Central memory CD8-positive, alpha-beta T cell (primary cell): ENCODE results near the gene TPD52L1.

ENCODE experiments used
- ATAC-seq: fragments of 150-1000 bp; cut with Tn5 transposase; replicated peaks from 2 replicates; pipeline ENCODE4 v1.10.0; 2022; ENCODE audit warnings: mild to moderate bottlenecking, moderate FRiP score, moderate number of reproducible peaks; ENCODE audit not compliant: poor library complexity, severe bottlenecking; ENCODE audit errors: extremely low read depth
- DNase-seq, 2 donors: peaks; one replicate each; pipeline ENCODE4 v3.0.0; 2021; ENCODE audit warnings: low spot score in 2 of 2
- H3K27ac Mint-ChIP-seq: one replicate; pipeline ENCODE4 v1.8.0; 2022; ENCODE audit warnings: low read depth, mild to moderate bottlenecking, moderate library complexity, mixed read lengths
- H3K27me3 Mint-ChIP-seq: one replicate; pipeline ENCODE4 v1.8.0; 2022; ENCODE audit warnings: mixed read lengths
- H3K36me3 Mint-ChIP-seq: one replicate; pipeline ENCODE4 v1.8.0; 2022; ENCODE audit warnings: mild to moderate bottlenecking, moderate library complexity, mixed read lengths; ENCODE audit not compliant: insufficient read depth
- H3K4me1 Mint-ChIP-seq: one replicate; pipeline ENCODE4 v1.8.0; 2022; ENCODE audit warnings: mixed read lengths
- H3K4me3 Mint-ChIP-seq: one replicate; pipeline ENCODE4 v1.8.0; 2022; ENCODE audit warnings: mild to moderate bottlenecking, moderate library complexity, mixed read lengths
- H3K9me3 Mint-ChIP-seq: one replicate; pipeline ENCODE4 v1.8.0; 2022; ENCODE audit warnings: mixed read lengths

TPD52L1 gene

DNA sequence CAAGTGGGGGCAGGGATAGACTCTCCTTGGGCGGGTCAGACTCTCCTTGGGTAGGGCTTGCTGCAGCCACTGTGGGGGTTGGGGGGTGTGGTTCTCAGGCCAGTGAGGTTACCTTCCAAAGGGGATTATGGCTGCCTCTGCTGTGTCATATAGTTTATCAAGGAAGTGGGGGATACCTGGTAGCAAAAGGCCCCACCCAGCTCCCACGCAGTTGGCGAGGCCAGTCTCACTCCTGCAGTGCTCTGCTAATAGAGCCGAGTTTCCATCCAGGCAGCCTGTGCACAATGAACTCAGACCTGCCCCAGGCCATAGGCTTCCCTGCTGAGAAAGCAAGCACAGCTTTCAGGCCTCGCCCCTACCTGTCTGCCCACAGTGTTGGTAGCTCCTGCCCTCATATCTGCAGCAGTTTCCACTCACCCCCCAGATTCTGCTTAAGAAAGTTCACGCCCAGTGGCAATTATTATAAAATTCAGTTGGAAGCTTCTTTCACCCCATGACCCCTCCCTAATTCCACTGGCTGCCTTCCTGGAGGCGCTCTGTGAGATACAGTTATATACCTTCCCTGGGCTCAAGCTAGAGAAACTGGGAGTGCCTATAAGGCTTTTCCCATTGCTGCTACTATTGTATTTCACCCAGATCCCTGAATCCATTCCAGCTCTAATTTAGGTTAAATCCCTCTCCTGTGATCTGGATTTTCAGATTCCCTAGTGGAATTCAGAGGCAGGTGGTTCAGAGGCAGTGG is 92.1 kb downstream of the TPD52L1 start:
- Mint-ChIP-seq H3K9me3 (peaks cover 13% of the 10 kb centered on the region), H3K4me1 (no peaks in the 10 kb centered on the region), H3K27me3 (peaks cover 60% of the 10 kb centered on the region), H3K36me3 (no peaks in the 10 kb centered on the region), H3K27ac (no peak overlapping the region), H3K4me3 (no peak overlapping the region)
- ATAC-seq = no peak
- DNase-seq = no peak

DNA sequence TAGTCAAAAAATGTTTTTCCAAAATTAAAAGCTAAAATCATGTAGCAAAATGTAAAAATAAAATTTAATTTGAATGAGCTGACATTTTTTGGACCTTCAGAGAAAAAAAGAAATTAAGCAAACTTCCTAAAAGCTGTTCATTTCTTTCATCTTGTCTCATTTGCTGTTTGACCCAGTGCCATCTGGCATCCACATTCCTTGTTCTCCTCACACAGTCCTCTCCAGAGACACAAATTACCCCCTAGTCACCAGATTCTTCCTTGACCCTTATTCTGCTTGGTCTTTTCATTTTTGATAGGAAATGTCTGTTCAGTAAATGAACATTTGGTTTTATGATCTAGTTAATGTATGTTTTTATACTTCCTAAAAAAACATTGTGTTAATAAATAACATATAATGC is 93.0 kb downstream of the TPD52L1 start:
- Mint-ChIP-seq H3K4me1 (no peaks in the 10 kb centered on the region), H3K4me3 (no peak overlapping the region), H3K27me3 (peaks cover 51% of the 10 kb centered on the region), H3K27ac (no peak overlapping the region), H3K9me3 (peaks cover 4% of the 10 kb centered on the region), H3K36me3 (no peaks in the 10 kb centered on the region)
- DNase-seq (no peak), ATAC-seq (no peak)

DNA sequence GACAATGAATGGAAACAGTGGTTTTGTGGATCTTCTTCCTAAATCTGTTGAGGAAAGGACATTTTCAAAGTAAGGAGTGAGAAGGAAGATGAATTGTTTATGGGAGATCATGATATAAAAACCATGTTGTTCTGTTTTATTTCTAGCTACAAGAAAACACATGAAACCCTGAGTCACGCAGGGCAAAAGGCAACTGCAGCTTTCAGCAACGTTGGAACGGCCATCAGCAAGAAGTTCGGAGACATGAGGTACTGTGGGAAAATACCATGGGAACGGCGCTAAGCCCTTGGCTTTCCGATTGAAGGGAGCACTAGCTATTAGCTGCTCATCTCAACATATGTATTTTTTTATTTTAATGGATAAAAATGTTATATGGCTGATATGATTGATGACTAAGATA is 94.6 kb downstream of the TPD52L1 start:
- Mint-ChIP-seq H3K4me1 (no peaks in the 10 kb centered on the region), H3K27me3 (peaks cover 36% of the 10 kb centered on the region)
- no peak for ATAC-seq

DNA sequence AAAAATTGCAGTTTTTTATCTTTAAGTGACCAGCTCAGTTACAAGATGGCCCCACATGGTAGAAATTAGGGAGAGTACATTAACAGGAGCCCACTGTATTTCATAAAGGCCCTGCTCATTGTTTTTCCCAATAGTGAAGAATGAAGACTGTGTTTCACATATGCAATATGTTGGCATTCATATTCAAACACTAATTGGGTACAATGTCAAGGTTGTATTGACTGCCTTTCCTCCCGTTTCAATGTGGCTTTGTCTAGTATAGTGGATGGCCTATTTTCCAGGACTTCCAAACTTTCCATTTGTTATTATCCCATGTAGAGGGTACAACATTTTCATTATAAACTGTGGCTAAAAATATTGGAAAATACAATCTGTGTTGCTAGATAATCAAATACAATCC is 96.9 kb downstream of the TPD52L1 start:
- Mint-ChIP-seq H3K9me3 (no peaks in the 10 kb centered on the region), H3K27me3 (peaks cover 28% of the 10 kb centered on the region), H3K4me1 (no peaks in the 10 kb centered on the region), H3K4me3 (no peak overlapping the region), H3K27ac (no peak overlapping the region), H3K36me3 (no peaks in the 10 kb centered on the region)
- ATAC-seq (no peak), DNase-seq (no peak)

More for the DNA sequence above, 94.6 kb downstream of the TPD52L1 start:
- Mint-ChIP-seq H3K4me3 (no peak overlapping the region), H3K9me3 (no peaks in the 10 kb centered on the region), H3K36me3 (no peaks in the 10 kb centered on the region), H3K27ac (no peak overlapping the region)
- no peak for DNase-seq

DNA sequence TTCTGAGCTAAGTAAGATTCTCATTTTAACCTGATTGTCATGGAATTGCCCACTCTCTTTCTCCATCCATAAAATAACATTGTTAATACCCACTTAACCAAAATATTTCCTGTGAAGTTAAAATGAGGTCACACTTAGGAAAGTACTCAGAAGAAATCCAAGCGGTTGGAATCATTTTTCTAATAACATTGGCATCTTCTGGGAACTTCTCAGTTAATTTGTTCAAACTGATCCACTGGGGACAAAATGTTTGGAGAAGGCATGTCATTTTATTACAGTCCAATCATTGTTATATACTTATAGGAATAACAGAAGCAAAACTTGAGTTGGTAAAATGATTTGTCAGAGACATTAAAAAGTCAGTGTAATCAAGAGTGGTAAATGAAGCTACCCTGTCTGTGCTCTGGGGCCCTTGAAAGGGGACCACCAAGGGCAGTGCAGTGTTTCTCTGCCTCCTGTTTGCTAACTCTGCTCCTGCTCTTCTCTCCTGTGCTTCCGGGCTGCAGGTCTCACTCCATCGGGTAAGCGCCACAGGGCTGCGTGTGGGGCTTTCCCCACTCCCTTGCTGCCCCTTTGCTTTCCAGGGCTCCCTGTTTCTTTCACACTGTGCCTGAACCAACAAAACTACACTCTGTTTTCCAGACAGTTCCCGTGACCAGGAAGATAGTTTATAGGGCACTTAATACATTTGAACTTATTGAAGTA is 98.1 kb downstream of the TPD52L1 start:
- no peaks in the 10 kb centered on the region for H3K36me3 Mint-ChIP-seq
- H3K27ac Mint-ChIP-seq = no peak overlapping the region
- no peak overlapping the region for H3K4me3 Mint-ChIP-seq
- ATAC-seq (no peak), DNase-seq (no peak)
- H3K4me1 Mint-ChIP-seq = no peaks in the 10 kb centered on the region
- no peaks in the 10 kb centered on the region for H3K9me3 Mint-ChIP-seq
- peaks cover 17% of the 10 kb centered on the region for H3K27me3 Mint-ChIP-seq

DNA sequence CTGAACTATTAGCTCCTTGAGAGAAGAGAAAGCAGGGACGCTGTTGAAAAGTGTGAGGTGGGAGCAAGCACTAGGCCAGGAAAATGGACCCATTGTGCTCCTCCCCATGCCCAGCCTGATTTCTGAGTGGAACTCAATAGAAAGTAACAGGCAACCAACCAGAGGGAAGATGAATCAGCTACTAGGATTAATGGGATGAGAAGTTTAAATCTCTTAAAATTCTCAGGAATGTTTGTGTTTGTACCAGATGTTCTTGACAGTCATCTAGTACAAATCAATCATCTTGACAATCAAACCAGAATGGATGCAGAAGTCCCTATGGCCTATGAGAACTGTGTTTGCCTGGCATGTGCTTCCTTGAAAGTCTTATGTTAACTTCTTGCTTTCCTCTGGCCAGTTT is 99.3 kb downstream of the TPD52L1 start:
- no peak for ATAC-seq
- Mint-ChIP-seq H3K27ac (no peak overlapping the region), H3K27me3 (peaks cover 6% of the 10 kb centered on the region), H3K9me3 (no peaks in the 10 kb centered on the region), H3K4me3 (no peak overlapping the region), H3K36me3 (no peaks in the 10 kb centered on the region), H3K4me1 (no peaks in the 10 kb centered on the region)
- DNase-seq = no peak

DNA sequence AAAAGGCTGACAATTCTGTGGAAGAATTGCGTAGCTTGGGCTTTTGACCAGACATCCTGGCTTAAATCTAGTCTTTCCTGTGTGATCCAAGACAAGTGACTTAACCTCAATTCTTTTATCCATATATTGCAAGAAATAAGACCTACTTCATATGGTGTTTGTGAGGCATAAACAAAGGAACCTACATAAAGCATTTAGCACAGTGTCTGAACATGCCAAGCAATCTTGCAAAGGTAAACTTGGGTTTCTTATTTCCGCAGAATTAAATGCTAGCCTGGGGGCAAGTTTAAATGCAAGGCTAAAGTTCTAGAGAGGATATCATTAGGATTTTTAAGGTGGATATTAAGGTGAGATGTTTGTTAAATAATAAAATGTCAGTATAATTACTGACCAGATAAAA is 100.3 kb downstream of the TPD52L1 start:
- Mint-ChIP-seq H3K4me3 (no peak overlapping the region), H3K9me3 (no peaks in the 10 kb centered on the region), H3K36me3 (no peaks in the 10 kb centered on the region), H3K27ac (no peak overlapping the region), H3K27me3 (no peaks in the 10 kb centered on the region), H3K4me1 (no peaks in the 10 kb centered on the region)
- ATAC-seq (no peak), DNase-seq (no peak)

DNA sequence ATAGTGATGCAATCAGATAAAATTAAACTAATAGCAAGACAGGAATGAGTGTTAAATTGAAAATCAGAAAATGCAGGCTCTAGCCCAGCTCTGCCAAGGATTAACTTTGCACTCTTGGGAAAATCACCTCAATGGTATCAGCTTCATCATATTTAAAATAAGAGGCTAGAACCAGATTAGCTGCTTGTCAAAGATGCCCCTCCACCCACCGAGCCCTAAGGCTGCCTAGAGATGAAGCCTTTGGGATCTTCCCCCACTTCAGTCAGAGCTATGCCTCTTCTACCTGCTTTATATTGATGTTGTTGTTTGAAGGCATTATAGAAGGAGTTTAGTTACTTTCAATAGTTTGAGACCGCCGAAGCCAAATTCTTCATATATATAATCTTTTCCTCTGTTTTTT is 100.7 kb downstream of the TPD52L1 start:
- H3K27me3 Mint-ChIP-seq = no peaks in the 10 kb centered on the region
- H3K4me1 Mint-ChIP-seq = no peaks in the 10 kb centered on the region
- no peaks in the 10 kb centered on the region for H3K9me3 Mint-ChIP-seq
- no peak overlapping the region for H3K4me3 Mint-ChIP-seq
- no peak for ATAC-seq
- H3K27ac Mint-ChIP-seq = no peak overlapping the region
- no peak for DNase-seq
- no peaks in the 10 kb centered on the region for H3K36me3 Mint-ChIP-seq

DNA sequence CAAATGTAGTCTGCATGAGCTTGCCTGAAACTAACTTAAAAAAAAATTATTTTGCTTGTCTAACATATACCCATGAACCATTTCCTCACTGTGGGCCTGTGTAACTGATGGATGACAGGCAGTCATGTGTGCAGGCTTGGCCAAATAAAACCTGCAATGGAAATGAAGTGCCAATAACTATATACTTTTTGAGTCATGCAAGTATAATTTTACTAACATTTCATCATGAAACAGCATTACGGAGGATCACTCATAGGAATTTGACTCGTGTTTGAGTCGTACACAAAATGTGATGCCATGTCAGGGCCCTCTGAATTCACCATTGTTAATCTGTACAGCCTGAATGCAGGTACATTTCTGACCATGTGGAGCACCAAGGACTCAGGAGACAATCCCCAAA is 101.6 kb downstream of the TPD52L1 start:
- no peaks in the 10 kb centered on the region for H3K27me3 Mint-ChIP-seq
- no peaks in the 10 kb centered on the region for H3K9me3 Mint-ChIP-seq
- no peaks in the 10 kb centered on the region for H3K36me3 Mint-ChIP-seq
- no peak overlapping the region for H3K27ac Mint-ChIP-seq
- no peak overlapping the region for H3K4me3 Mint-ChIP-seq
- no peaks in the 10 kb centered on the region for H3K4me1 Mint-ChIP-seq
- ATAC-seq = no peak
- no peak for DNase-seq

DNA sequence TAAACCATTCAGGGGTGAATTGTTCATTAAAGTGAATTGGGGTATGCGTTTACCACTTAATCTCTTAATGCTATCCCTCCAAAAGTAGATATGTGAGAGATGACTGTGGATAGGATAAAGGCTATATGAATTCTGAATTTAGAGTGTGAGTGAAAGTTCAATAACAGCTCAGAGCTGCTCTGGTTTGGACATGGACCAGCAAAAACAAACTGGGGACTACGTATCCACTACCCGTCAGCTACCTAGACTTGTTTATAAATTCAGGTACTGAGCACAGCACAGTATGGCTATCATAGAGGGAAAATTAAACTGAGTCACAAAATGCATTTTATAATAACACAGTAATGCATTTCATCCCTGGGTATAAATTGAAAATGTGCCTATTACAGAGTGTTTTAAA is 103.8 kb downstream of the TPD52L1 start:
- Mint-ChIP-seq H3K4me1 (no peaks in the 10 kb centered on the region), H3K36me3 (no peaks in the 10 kb centered on the region), H3K27ac (no peak overlapping the region), H3K27me3 (no peaks in the 10 kb centered on the region), H3K4me3 (no peak overlapping the region), H3K9me3 (no peaks in the 10 kb centered on the region)
- no peak for ATAC-seq
- no peak for DNase-seq

DNA sequence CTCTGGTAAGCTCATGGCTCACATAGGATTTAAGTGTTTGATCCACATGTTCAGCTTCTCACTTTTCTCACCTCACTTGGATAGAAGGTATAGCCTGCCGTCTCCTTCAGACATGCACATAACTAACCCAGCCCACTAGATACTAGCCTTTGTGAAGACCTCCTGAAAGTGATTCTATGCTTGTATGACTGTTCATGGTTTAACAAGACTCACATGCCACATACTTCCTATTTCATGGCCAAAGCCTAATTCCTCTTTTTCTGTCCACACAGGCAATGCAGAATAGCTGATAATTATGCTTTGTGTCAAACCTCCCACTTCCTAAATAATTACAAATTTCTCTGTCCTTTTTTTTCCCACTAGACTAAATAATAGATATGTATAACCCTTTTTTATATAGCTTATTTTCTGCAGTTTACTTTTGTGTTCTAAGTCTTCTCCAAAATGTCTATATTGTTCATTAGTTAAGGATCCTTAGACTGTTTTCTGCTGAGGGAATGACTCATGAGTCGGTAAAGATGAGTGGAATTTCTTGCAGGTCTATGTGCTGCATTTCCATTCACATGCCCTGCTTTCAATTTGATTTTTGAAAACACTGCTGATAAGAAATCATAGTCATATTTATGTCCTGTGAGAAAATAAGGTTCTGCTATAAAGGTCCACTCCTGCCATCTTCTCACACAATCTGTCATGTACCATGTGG is 105.2 kb downstream of the TPD52L1 start:
- no peak for DNase-seq
- no peaks in the 10 kb centered on the region for H3K9me3 Mint-ChIP-seq
- H3K27me3 Mint-ChIP-seq = no peaks in the 10 kb centered on the region
- no peak overlapping the region for H3K4me3 Mint-ChIP-seq
- H3K36me3 Mint-ChIP-seq = no peaks in the 10 kb centered on the region
- ATAC-seq = no peak
- no peak overlapping the region for H3K27ac Mint-ChIP-seq
- H3K4me1 Mint-ChIP-seq = no peaks in the 10 kb centered on the region

DNA sequence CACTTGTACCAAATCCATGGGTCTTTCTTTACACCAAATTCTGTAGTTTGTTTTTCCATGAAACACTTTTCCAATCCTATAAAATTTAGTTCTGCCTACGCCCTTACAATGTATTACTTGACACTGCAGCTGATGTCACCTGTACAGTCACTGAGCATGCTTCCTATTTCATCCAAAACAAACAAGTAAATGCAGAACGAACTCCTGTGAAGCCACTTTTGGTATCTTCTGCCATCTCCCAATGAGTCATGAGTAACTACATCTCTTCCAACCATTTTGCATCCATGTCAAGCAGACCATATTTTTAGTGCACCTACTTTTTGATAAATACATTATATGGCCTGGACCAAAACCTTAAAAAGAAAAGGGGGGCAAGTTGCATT is 105.8 kb downstream of the TPD52L1 start:
- Mint-ChIP-seq H3K27ac (no peak overlapping the region), H3K4me1 (no peaks in the 10 kb centered on the region), H3K36me3 (no peaks in the 10 kb centered on the region), H3K4me3 (no peak overlapping the region), H3K27me3 (no peaks in the 10 kb centered on the region), H3K9me3 (no peaks in the 10 kb centered on the region)
- DNase-seq (no peak), ATAC-seq (no peak)
